NCI-H82 treated with DMSO at 0.1 percent for 48 hours (cell line): ENCODE results near the gene PLEKHA5.

Experiments used
- DNase-seq: peaks from one replicate; lab custom pipeline; 2025; ENCODE audit not compliant: unreplicated experiment; lab: John Stamatoyannopoulos, UW

PLEKHA5 gene

GRCh38 chr12:19127270-19127669 lies 2.3 kb upstream of the PLEKHA5 start:
- DNase-seq = no peak

- DNase-seq = no peak
Observed at GRCh38 chr12:19128485-19128884, 1.0 kb upstream of the PLEKHA5 start.

DNA sequence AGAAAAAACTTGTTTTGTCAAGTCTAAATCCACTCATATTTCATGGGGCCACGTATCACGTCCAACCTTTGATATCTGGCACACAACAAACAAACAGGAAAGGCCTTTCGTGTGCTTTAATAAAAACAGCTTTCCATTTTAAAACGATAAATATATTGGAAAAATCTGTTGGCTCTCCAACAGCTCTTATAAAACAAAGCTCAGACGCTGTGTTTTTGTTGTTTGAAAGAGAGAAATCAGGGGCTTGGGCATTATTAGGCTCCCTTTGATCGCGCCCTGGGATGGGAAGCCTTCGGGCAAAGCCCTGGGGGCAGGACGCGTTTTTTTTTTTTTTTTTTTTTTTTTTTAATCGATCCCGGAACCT lies 429 bp upstream of the PLEKHA5 start:
- peak; percentile 56 for DNase-seq

GRCh38 chr12:19130224-19131024 lies 891 bp downstream of the PLEKHA5 start:
- no peak for DNase-seq

GRCh38 chr12:19131025-19131444 lies 1.5 kb downstream of the PLEKHA5 start:
- DNase-seq = peak; percentile 30

DNA sequence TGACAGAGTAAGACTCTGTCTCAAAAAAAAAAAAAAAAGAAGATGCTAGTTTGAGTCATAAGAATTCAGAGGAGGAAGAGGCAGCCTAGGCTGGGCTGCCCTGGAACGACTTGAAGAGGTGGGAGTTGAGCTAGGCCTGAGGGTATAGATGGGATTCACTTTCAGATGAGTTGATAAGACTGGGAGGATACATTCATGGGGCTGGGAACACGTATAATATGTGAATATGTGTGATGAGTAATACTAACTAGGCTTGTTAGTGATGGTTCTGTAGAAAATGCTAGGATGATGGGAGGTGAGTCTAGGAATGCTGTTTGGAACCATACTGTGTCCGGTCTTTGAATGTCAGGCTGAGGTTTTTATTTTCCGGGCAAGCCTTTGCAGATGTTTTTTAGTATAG lies 9.0 kb downstream of the PLEKHA5 start:
- no peak for DNase-seq

GRCh38 chr12:19138956-19139355 lies 9.4 kb downstream of the PLEKHA5 start:
- no peak for DNase-seq

GRCh38 chr12:19139615-19140194 lies 10.2 kb downstream of the PLEKHA5 start:
- DNase-seq = no peak

- no peak for DNase-seq
Observed at GRCh38 chr12:19140381-19141236, 11.1 kb downstream of the PLEKHA5 start.

DNA sequence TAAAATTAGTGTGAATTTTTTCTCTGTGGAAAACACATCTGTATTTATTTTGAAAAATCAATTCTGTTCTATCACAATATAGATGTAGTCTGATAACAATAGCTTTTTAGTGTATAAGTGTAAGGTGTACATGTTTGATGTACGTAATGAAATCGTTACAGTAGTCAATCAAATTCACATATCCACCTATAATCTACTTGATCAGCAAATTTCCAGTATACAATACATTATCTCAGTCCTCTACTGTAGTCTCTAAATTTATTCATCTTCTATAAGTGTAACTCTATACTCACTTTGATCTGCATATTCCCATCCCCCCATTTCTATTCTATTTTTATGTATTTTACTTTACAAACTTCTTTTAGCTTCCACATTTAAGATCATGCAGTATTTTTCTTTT lies 13.0 kb downstream of the PLEKHA5 start:
- no peak for DNase-seq

DNA sequence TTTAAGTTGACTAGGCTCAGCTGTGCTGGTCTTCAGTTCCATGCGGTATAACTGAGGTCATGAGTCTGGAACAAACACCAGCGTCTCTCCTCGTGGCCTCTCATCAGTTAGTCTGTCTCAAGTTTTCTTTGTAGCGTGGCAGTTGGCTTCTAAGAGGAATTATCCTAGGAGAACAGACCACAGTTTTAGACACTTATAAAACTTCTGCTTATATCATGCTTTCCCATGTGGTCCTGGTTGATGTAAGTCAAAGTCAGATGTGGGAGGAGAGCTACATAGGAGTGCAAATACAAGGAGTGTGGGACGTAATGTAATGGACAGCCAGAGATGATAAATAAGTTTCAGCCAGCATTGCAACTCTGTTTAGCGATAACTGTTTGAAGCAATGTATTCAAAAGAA lies 14.8 kb downstream of the PLEKHA5 start:
- DNase-seq = no peak

DNA sequence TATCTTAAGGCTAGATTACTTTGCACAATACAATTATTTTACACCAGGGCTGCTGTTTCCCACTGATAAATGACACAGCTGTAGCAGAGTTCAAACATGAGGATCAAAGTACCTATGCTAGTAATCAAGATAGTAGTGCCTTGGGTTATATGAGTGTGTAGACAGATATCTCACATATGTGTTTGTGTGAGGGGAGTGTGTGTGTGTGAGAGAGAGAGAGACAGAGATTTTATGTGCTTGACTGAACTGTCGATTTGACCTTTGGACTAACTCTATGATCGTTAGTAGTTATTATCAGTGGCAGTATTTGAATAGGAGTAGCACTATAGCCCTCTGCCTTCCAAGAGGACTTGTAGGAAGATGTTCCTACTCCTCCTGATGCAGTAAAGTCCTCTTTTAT lies 15.5 kb downstream of the PLEKHA5 start:
- DNase-seq = no peak

- no peak for DNase-seq
Observed at GRCh38 chr12:19148860-19149259, 19.3 kb downstream of the PLEKHA5 start.

DNA sequence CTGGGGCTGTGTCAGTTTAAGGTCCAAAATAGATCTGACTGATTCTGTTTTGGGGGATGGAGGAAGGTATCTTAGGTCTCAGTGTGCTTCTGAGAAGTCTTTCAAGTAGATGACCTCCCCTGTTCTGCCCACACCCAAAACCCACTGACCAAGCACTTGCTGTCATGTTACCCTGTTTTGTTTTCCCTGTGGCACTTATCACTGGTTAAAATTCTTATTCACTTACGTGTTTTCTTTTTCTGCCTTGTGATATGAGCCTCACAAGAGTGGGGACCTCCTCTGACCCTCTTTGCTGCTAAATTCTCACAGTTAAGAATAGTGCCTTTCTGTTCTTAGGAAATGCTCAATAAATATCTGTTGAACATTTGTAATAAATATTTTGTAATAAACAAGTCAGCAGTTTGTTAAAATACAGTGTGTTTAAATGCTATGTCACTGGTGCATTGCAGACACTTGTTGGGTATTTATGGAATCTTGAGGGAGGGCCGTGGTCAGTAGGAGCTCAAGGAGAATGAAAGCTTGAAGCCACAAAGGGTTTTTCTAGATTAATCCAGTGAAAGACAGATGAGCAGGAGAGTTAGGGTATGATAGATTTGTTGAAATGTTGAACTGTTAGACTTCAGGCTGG lies 20.9 kb downstream of the PLEKHA5 start:
- no peak for DNase-seq

DNA sequence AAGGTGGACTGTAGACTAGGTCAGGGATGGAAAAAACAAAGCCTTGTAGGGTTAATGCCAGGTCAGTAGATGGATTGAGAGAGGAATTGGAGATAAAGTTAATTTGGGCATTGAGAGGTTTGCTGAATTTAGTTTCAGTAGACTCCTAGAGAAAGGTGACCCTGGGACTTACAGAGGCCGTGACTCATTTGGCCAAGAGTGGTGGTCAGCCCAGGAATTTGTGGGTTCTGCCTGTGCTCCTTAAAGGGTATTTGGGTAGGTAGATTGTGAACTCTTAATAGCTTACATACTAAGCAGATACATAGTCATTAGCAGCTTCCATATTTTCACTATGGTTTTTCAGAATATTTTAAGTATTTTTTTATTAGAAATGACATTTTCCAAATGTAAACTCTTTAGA lies 21.8 kb downstream of the PLEKHA5 start:
- DNase-seq = no peak

DNA sequence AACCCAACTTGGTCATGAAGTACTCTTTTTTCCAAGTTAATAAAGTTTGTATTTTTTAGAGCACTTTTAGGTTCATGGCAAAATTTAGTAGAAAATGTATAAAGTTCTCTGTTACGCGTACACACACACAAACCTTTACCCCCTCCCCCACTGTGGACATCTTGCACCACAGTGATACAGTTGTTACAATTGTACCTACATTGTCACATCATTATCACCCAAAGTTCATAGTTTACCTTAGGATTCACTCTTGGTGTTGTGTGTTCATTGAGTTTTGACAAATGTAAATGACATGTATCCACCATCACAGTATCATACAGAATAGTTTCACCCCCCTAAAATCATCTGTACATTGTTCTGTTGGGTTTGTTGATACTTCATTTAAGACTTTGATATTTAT lies 23.9 kb downstream of the PLEKHA5 start:
- no peak for DNase-seq

GRCh38 chr12:19154686-19155085 lies 25.2 kb downstream of the PLEKHA5 start:
- no peak for DNase-seq

GRCh38 chr12:19155981-19156734 lies 26.6 kb downstream of the PLEKHA5 start:
- DNase-seq = no peak

GRCh38 chr12:19158923-19159322 lies 29.4 kb downstream of the PLEKHA5 start:
- no peak for DNase-seq

DNA sequence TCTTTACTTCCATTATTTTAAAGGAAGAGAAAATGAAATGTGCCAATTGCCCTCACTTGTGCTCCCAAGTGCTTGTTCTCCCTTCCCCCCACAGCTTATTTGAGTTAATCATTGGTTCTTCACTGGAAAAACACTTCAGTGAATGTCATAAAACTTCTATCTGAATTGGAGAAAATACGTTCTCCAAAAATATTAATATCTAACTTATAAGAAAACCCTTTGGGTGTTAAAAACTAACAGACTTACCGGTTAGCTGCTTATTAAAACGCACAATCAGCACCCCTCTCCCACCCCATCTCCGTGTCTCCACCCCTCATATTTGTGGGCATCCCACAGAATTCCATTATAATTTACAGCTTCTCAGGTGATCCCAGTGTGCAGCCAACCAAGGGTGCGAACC lies 31.7 kb downstream of the PLEKHA5 start:
- no peak for DNase-seq

DNA sequence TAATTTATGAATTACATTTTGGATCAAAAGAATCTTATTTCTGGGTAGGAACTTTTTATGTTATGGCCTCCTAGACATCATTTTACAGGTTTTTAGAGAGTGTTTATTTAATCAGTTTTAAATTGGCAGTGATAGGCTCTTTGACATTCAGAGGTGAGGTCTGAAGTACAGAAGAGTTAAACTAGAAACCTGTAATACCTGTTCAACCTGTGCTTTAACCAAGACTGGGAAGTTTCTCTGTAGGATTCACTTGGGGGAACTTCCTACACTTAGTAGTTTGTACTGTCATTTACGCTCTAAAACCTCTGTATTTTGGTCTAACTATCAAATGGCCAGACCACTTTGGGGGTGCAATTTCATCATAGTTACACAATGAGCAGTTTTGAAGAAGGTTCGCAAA lies 35.9 kb downstream of the PLEKHA5 start:
- no peak for DNase-seq
